GM23248 (cell line): ENCODE results near the gene OBI1. TPM values are rescaled to one million over a fixed set of nuclear protein-coding genes. Genes with fewer than 3 reads are reported as not detected.

ENCODE experiments used
- DNase-seq: peaks from one replicate; pipeline ENCODE4 v3.0.0-alpha.2; 2015
- H2AFZ ChIP-seq: fragments of 200-600 bp; sonication (generic); 2 replicates; pipeline ENCODE4 v1.6.1; 2016; ENCODE audit warnings: antibody characterized with exemption
- H3F3A ChIP-seq: fragments of 200-600 bp; sonication (generic); 2 replicates; pipeline ENCODE4 v1.6.1; 2016; ENCODE audit warnings: mild to moderate bottlenecking, antibody characterized with exemption, mixed run types; ENCODE audit not compliant: insufficient read depth
- H3K27ac ChIP-seq: fragments of 200-600 bp; sonication (generic); 2 replicates; pipeline ENCODE4 v1.5.1; 2016; ENCODE audit warnings: mild to moderate bottlenecking
- H3K27me3 ChIP-seq: fragments of 200-600 bp; sonication (generic); replicated peaks from 2 replicates; pipeline ENCODE4 v1.6.1; 2016; ENCODE audit warnings: mild to moderate bottlenecking; ENCODE audit not compliant: insufficient read depth
- H3K36me3 ChIP-seq: fragments of 200-600 bp; sonication (generic); 2 replicates; pipeline ENCODE4 v1.6.1; 2016; ENCODE audit warnings: low read depth, mild to moderate bottlenecking
- H3K4me1 ChIP-seq: fragments of 200-600 bp; sonication (generic); 2 replicates; pipeline ENCODE4 v1.6.1; 2016; ENCODE audit warnings: mild to moderate bottlenecking; ENCODE audit not compliant: insufficient read depth
- H3K4me2 ChIP-seq: fragments of 200-600 bp; sonication (generic); one replicate; pipeline ENCODE4 v1.6.1; 2016; ENCODE audit warnings: mild to moderate bottlenecking; ENCODE audit not compliant: unreplicated experiment
- H3K4me3 ChIP-seq: fragments of 200-600 bp; sonication (generic); 2 replicates; pipeline ENCODE4 v1.5.1; 2016; ENCODE audit warnings: mild to moderate bottlenecking
- H3K79me2 ChIP-seq: fragments of 200-600 bp; sonication (generic); 2 replicates; pipeline ENCODE4 v1.6.1; 2016; ENCODE audit warnings: mild to moderate bottlenecking; ENCODE audit not compliant: insufficient read depth
- H3K9ac ChIP-seq: fragments of 200-600 bp; sonication (generic); 2 replicates; pipeline ENCODE4 v1.6.1; 2016; ENCODE audit warnings: mild to moderate bottlenecking
- H3K9me2 ChIP-seq: fragments of 200-600 bp; sonication (generic); 2 replicates; pipeline ENCODE4 v1.6.1; 2016; ENCODE audit warnings: mixed run types, mild to moderate bottlenecking, moderate library complexity; ENCODE audit not compliant: insufficient read depth
- H3K9me3 ChIP-seq: fragments of 200-600 bp; sonication (generic); one replicate; pipeline ENCODE4 v1.6.1; 2017; ENCODE audit warnings: low read depth
- H4K20me1 ChIP-seq: fragments of 200-600 bp; sonication (generic); 2 replicates; pipeline ENCODE4 v1.6.0; 2016; ENCODE audit not compliant: insufficient read depth
- EZH2 ChIP-seq: fragments of 200-600 bp; sonication (generic); IDR thresholded peaks from 2 replicates; pipeline ENCODE4 v1.6.1; 2018; ENCODE audit warnings: antibody characterized with exemption, mild to moderate bottlenecking; ENCODE audit not compliant: insufficient read depth, poor library complexity, severe bottlenecking
- EZH2phosphoT487 ChIP-seq: fragments of 200-600 bp; sonication (generic); IDR thresholded peaks from 2 replicates; pipeline ENCODE4 v1.6.1; 2018; ENCODE audit warnings: antibody characterized with exemption, moderate library complexity, mild to moderate bottlenecking, low read depth; ENCODE audit not compliant: insufficient read depth
- WGBS, 2 experiments: methylation state at CpG; one replicate each; pipeline ENCODE4 v1.1.6; 2015 to 2017; ENCODE audit warnings: low lambda C conversion rate in 2 of 2, low coverage in 1 of 2; ENCODE audit errors: missing lambda C conversion rate in 2 of 2; 5-methylcytosine and 5-hydroxymethylcytosine counted together
- in situ Hi-C: fragments of 300-500 bp; cut with MboI; formaldehyde crosslinking; loops from 2 replicates; pipeline ENCODE4 v1.15.0; 2020
- polyA plus RNA-seq: library from polyadenylated mRNA; unstranded; fragments of >200 nt; fragmentation: Nextera tagmentation; extraction: Ambion mirVana; gene quantifications from 2 replicates; pipeline ENCODE4 v1.2.1, GENCODE V29; 2016
- total RNA-seq: library from RNA; depleted of rRNA; stranded (reverse); fragments of >200 nt; shearing (Covaris generic); gene quantifications from 2 replicates; pipeline ENCODE4 v1.2.3, GENCODE V29; 2014

The OBI1 gene
- total and polyA plus RNA-seq, 2 experiments from 2014 or later = 7.9 to 10.6 TPM

- Histone ChIP-seq H4K20me1 (no peaks in the 10 kb centered on the region), H3K9me2 (no peaks in the 10 kb centered on the region), H3K9ac (no peak overlapping the region), H3K4me1 (no peaks in the 10 kb centered on the region), H3K79me2 (no peaks in the 10 kb centered on the region), H3K27me3 (peaks cover 87% of the 10 kb centered on the region), H3K4me2 (no peak overlapping the region), H3F3A (0 out of 2 replicates have a peak, but pooled peaks cover 22% of the 10 kb centered on the region), H3K36me3 (no peaks in the 10 kb centered on the region), H2AFZ (no peak overlapping the region), H3K4me3 (no peak overlapping the region), H3K27ac (no peak overlapping the region), H3K9me3 (no peaks in the 10 kb centered on the region)
- DNase-seq = no peak
- TF ChIP-seq EZH2phosphoT487 = peak; percentile 76; the same call in 1 of the 2 replicates
- TF ChIP-seq EZH2 = peak; percentile 73
- in situ Hi-C loops = no loop called here
- WGBS, 2 experiments = 7 to 9% methylated on average over 41 to 42 of the region's 42 CpGs
These were observed 51.3 kb downstream of the OBI1 start for GRCh38 chr13:78607409-78608251.

- H3K4me3 ChIP-seq = no peak overlapping the region
- in situ Hi-C loops = no loop called here
- H3K27me3 ChIP-seq = peaks cover 90% of the 10 kb centered on the region
- TF ChIP-seq EZH2phosphoT487 (no peak), EZH2 (peak; percentile 67)
- H3K27ac ChIP-seq = no peak overlapping the region
- H3K4me2 ChIP-seq = no peak overlapping the region
- no peak for DNase-seq
- no peak overlapping the region for H2AFZ ChIP-seq
- H3F3A ChIP-seq = 0 out of 2 replicates have a peak, but pooled peaks cover 22% of the 10 kb centered on the region
- WGBS, 2 experiments = 7 to 8% methylated on average over 29 to 30 of the region's 30 CpGs
- H3K9me3 ChIP-seq = no peaks in the 10 kb centered on the region
- no peaks in the 10 kb centered on the region for H3K4me1 ChIP-seq
- H4K20me1 ChIP-seq = no peaks in the 10 kb centered on the region
- no peaks in the 10 kb centered on the region for H3K79me2 ChIP-seq
- H3K9me2 ChIP-seq = no peaks in the 10 kb centered on the region
- H3K36me3 ChIP-seq = no peaks in the 10 kb centered on the region
- no peak overlapping the region for H3K9ac ChIP-seq
These were observed 52.2 kb downstream of the OBI1 start for GRCh38 chr13:78606471-78607408.

- TF ChIP-seq EZH2 = no peak
- TF ChIP-seq EZH2phosphoT487 = 0 out of 2 replicates have a peak, but pooled peaks have one; percentile 28
- DNase-seq = peak; percentile 52
- H3K4me2 ChIP-seq = no peak overlapping the region
- WGBS, 2 experiments = 3 to 7% methylated on average over 20 of the region's 20 CpGs
- H3K9ac ChIP-seq = no peak overlapping the region
- in situ Hi-C loops = no loop called here
- no peaks in the 10 kb centered on the region for H3K4me1 ChIP-seq
- H4K20me1 ChIP-seq = no peaks in the 10 kb centered on the region
- no peaks in the 10 kb centered on the region for H3K9me2 ChIP-seq
- no peak overlapping the region for H2AFZ ChIP-seq
- H3K4me3 ChIP-seq = no peak overlapping the region
- H3K9me3 ChIP-seq = no peaks in the 10 kb centered on the region
- H3F3A ChIP-seq = 0 out of 2 replicates have a peak, but pooled peaks cover 11% of the 10 kb centered on the region
- no peak overlapping the region for H3K27ac ChIP-seq
- H3K36me3 ChIP-seq = no peaks in the 10 kb centered on the region
- H3K27me3 ChIP-seq = peaks cover 91% of the 10 kb centered on the region
- no peaks in the 10 kb centered on the region for H3K79me2 ChIP-seq
These were observed 54.0 kb downstream of the OBI1 start for GRCh38 chr13:78604782-78605611.
